GM10248 (cell line): ENCODE results near the gene ASB8.
"Not testable (repeated sequence)": the region's sequence is repeated elsewhere in the genome, so short reads cannot be mapped to it uniquely, and the experiment has no call there.

Source experiments
- CTCF ChIA-PET: fragments of 300-600 bp; sonication (Branson Sonifier 250); formaldehyde crosslinking; extraction: SDS; loops from one replicate; lab custom pipeline; 2021; ENCODE audit warnings: antibody characterized with exemption; lab: Yijun Ruan, JAX
- POLR2A ChIA-PET: fragments of 350-650 bp; sonication (Branson Sonifier 250); formaldehyde crosslinking; extraction: SDS; loops from one replicate; lab custom pipeline; 2020; ENCODE audit warnings: antibody characterized with exemption; lab: Yijun Ruan, JAX
- DNase-seq: peaks from one replicate; pipeline ENCODE4 v3.0.0; 2012; ENCODE audit errors: extremely low spot score
- CTCF ChIP-seq: IDR thresholded peaks from 2 replicates; pipeline ENCODE4 v1.5.1; 2012; ENCODE audit warnings: mild to moderate bottlenecking, low read depth; ENCODE audit errors: extremely low read depth, missing control alignments, control extremely low read depth

ASB8 gene

GRCh38 chr12:48131517-48131916 lies 25.8 kb downstream of the ASB8 start:
- POLR2A ChIA-PET: no interaction called here
- CTCF ChIA-PET: interaction anchor here (0.7 to 2.5 kb wide), 2 partner anchors 11 kb away, joined by 4 to 9 read pairs; no protein-coding TSS in a partner anchor
- DNase-seq: no peak
- no peak for TF ChIP-seq CTCF

DNA sequence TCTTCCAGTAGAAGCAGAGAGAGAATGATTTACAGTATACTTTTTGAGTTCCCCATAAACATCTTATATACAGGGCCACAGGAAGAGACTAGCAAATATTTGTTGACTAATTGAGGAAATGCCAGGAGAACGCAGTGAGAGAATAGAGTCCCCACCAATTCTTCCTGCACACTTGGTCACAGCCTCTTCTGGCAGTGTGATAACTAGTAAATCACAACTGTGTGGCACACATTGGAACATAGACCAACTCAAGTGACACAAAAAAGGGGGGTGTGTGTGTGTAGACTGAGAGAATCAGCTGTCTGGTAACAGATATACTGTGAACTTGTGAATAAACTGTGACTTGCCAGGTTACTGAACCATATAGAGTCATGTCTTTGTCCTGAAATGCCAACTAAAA lies 27.9 kb downstream of the ASB8 start:
- POLR2A ChIA-PET: no interaction called here
- no peak for DNase-seq
- CTCF ChIA-PET: interaction anchor here (1.1 to 1.6 kb wide), 3 partner anchors 12 to 624 kb away, joined by 3 to 7 read pairs (median 3); no protein-coding TSS in a partner anchor
- TF ChIP-seq CTCF: no peak

GRCh38 chr12:48128800-48129199 lies 28.5 kb downstream of the ASB8 start:
- POLR2A ChIA-PET: no interaction called here
- no peak for TF ChIP-seq CTCF
- no peak for DNase-seq
- CTCF ChIA-PET: interaction anchor here (1.4 to 1.6 kb wide), 2 partner anchors 13 to 17 kb away, joined by 3 to 7 read pairs; no protein-coding TSS in a partner anchor

DNA sequence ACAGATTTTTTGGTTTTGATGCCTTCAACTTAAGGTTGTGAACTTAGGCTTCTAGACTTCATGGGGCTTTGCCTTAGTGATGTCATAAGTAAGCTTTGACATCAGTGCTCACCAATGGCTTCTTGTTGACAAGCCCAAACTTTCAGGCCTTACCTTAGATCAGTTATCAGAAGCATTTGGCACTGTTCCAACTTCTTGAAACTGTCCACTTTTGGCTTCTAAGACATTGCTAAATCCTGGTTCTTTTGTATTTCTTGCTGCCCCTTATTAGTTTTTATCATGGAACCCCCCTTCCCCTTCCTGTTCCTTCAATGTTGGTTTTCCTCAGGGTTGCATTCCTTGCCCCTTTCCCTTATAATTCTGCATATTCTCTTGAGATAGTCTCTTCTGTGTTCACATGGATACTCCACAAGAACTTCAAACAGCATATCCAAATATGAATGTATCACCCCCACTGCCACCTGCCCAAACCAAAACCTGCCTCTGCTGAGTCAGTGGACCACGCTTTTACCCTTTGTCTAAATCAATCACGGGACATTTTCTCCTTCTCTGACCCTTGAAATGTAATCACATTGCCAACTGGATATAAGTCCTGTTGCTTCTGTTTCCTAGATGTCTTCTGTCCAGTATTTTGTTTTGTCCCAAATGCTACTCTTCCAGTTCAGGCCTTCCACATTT lies 30.2 kb downstream of the ASB8 start:
- POLR2A ChIA-PET: no interaction called here
- no peak for DNase-seq
- TF ChIP-seq CTCF: no peak
- CTCF ChIA-PET: interaction anchor here (1.2 to 1.3 kb wide), 2 partner anchors 15 to 24 kb away, joined by 3 read pairs; no protein-coding TSS in a partner anchor

DNA sequence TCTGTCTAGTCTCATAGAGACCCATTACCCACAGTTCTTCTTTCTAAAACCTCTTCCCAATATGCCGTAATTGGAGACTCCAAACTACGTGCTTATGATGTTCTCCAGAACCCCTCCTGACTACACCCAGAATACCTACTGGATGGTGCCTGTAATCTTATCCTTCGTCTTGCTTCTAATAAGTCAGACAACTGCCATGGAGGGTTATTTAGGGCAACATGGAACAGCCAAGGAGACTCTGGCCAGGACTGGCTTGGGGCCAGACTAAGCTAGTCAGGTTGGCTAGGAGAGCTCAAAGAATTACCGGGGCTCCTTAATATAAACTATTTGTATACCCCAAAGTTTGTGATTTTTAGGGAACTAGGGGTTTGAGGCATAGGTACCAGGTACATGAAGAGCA lies 31.3 kb downstream of the ASB8 start:
- no peak for DNase-seq
- no peak for TF ChIP-seq CTCF
- POLR2A ChIA-PET: interaction anchor here (0.9 kb wide), 1 partner anchor 31 kb away, joined by 3 read pairs; the partner anchor contains the start of gene ASB8
- CTCF ChIA-PET: interaction anchor here (1.0 to 1.3 kb wide), 2 partner anchors 17 to 25 kb away, joined by 3 read pairs; no protein-coding TSS in a partner anchor

GRCh38 chr12:48125542-48125941 lies 31.8 kb downstream of the ASB8 start:
- POLR2A ChIA-PET: interaction anchor here (0.9 kb wide), 1 partner anchor 32 kb away, joined by 3 read pairs; the partner anchor contains the start of gene ASB8
- CTCF ChIA-PET: interaction anchor here (1.0 to 1.3 kb wide), 2 partner anchors 18 to 26 kb away, joined by 3 read pairs; no protein-coding TSS in a partner anchor
- DNase-seq: not testable (repeated sequence)

DNA sequence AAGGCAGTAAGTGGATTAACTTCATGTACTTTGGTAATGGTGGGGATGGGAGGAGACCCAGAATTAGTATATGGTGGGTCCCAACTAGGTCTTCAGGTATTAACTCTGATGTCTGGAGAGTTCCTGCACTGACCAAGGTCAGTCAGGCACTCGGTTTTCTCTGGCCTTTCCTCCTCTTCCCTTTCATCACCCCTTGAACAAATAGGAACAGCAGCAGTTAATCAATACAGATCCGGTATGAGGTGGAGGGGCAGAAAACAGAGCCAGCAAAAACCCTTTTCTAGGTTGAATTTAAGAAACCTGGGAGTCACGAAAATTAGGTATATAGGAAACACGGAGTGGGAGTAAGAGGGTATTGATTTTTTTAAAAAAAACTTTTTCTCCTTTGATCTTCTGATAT lies 34.1 kb downstream of the ASB8 start:
- DNase-seq: no peak
- ChIA-PET POLR2A (no interaction called here), CTCF (no interaction called here)
- no peak for TF ChIP-seq CTCF
